Fibroblast of pulmonary artery (primary cell): ENCODE data around the gene FOXP1.
A peak's percentile ranks its signal among the peaks of the same experiment; 100 is the strongest.
"Not testable (repeated sequence)": the region's sequence is repeated elsewhere in the genome, so short reads cannot be mapped to it uniquely, and the experiment has no call there.

Experiments
- DNase-seq: peaks from one replicate; pipeline ENCODE4 v3.0.0-alpha.2; 2010; ENCODE audit warnings: low read depth
- H3K4me3 ChIP-seq: replicated peaks from 2 replicates; pipeline ENCODE4 v1.5.1; 2011; ENCODE audit warnings: low read depth, mild to moderate bottlenecking, control low read depth, low read length, moderate library complexity
- TF ChIP-seq, protein P1 (sequence below): IDR thresholded peaks from 2 replicates; pipeline ENCODE4 v1.5.1; 2011; ENCODE audit warnings: mild to moderate bottlenecking, control low read depth, low read length, inconsistent platforms; ENCODE audit errors: missing control alignments

FOXP1 gene

DNA sequence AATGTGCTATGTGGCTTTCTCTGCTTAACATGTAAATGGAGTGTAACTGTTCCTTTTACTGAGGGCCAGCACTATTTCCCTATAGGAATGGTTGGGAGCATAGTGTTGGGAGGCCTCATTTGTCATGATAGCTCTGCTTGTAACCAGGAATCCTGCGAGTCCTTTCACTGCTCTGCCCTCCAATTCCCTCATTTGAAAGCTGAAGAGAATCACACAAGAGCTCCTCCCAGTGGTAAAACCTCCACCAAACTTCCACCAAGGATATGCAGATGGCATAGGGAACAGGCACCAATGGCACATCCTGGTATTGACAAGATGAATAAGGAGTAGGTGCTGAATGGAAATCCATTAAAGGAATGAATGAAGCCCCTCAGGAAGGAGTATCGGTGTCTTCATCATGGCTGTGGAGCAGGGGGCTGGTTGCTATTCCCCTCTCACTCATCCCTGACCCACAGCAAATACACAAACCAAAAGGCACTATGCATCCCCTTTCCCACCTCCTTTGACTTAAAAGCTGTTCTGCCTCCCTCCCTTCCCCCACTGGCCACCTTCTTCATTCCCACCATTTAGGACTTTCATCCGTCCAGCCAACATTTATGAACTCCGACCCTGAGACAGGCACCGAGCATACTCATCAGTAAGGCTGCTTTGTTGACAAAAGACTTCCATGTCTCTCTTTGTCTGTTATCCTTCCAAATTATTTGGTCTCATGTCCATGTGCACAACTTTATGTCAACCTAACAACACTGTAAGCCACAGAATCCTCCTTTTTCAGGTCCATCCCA lies 560.8 kb downstream of the FOXP1 start:
- H3K4me3 ChIP-seq = no peak overlapping the region
- TF ChIP-seq, protein P1, sequence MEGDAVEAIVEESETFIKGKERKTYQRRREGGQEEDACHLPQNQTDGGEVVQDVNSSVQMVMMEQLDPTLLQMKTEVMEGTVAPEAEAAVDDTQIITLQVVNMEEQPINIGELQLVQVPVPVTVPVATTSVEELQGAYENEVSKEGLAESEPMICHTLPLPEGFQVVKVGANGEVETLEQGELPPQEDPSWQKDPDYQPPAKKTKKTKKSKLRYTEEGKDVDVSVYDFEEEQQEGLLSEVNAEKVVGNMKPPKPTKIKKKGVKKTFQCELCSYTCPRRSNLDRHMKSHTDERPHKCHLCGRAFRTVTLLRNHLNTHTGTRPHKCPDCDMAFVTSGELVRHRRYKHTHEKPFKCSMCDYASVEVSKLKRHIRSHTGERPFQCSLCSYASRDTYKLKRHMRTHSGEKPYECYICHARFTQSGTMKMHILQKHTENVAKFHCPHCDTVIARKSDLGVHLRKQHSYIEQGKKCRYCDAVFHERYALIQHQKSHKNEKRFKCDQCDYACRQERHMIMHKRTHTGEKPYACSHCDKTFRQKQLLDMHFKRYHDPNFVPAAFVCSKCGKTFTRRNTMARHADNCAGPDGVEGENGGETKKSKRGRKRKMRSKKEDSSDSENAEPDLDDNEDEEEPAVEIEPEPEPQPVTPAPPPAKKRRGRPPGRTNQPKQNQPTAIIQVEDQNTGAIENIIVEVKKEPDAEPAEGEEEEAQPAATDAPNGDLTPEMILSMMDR = peak; percentile 25
- DNase-seq = no peak

DNA sequence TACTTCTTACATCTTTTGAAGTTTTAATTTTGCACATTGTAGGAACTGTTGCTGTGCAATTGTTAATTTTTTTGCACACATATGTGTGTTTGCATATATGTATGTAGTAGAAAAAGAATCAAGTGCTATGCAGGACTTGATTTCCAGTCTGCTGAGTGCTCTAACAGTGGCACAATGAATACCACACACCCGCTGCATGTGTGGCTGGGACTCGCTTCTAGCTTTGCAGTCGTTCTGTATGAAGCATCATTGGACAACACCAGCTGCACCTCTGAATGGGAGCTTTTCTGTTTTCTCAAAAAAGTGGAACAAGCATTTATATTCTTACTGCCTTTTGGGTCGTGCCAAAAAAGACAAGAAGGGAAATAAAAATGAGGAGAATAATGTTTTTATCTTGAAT lies 564.7 kb downstream of the FOXP1 start:
- TF ChIP-seq, protein P1 = no peak
- no peak overlapping the region for H3K4me3 ChIP-seq
- no peak for DNase-seq

DNA sequence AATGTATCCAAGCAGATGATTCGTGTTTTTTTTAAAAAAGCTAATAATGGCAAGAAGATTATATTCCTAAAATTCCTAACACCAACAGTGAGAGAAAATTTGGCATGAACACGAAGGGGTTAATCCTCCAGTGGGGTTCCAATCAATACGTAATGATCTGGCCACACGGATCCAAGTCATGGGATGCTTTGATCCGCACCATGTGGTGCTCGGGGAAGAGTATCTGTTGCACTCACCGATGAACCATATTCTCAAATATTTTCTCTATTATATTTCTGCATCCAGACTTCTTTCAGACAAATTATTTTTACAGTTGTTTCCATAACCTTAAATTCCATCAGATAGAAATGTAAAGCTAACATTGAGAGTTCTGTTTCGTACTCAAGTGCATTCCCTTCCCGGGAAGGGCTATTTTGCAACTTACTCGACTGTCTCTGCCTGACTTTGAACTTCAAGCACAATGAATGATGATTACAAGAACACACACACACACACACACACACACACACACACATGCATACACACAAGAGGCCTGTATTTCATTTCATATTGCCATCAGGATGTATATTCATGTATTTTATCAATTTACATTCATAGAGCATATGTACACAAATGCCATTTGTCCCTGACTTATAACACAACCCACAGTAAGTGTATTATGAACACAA lies 567.2 kb downstream of the FOXP1 start:
- H3K4me3 ChIP-seq = no peak overlapping the region
- peak; percentile 36 for DNase-seq
- TF ChIP-seq, protein P1 = no peak

DNA sequence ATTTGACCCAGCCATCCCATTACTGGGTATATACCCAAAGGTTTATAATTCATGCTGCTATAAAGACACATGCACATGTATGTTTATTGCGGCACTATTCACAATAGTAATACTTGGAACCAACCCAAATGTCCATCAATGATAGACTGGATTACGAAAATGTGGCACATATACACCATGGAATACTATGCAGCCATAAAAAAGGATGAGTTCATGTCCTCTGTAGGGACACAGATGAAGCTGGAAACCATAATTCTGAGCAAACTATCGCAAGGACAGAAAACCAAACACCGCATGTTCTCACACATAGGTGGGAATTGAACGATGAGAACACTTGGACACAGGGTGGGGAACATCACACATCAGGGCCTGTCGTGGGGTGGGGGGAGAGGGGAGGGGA lies 568.9 kb downstream of the FOXP1 start:
- H3K4me3 ChIP-seq, DNase-seq: not testable (repeated sequence)

DNA sequence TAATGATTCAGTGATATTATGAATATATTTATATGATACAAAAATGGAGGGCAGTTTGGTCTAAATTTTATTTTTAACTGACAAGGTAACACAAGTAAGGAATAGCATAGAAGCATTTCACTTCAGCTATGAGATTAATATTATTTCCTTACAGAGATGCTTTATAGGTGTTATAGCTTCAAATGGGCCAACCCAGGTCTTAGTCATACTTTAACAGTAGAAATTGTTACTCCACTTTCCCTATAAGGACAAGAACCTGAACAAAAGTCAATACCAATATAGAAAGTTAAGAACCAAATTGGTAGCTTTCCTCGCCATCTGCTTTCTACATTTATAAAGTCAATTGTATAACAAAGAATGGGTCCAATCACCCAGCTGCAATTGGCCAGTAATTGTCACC lies 570.6 kb downstream of the FOXP1 start:
- TF ChIP-seq, protein P1 = no peak
- no peak overlapping the region for H3K4me3 ChIP-seq
- no peak for DNase-seq

DNA sequence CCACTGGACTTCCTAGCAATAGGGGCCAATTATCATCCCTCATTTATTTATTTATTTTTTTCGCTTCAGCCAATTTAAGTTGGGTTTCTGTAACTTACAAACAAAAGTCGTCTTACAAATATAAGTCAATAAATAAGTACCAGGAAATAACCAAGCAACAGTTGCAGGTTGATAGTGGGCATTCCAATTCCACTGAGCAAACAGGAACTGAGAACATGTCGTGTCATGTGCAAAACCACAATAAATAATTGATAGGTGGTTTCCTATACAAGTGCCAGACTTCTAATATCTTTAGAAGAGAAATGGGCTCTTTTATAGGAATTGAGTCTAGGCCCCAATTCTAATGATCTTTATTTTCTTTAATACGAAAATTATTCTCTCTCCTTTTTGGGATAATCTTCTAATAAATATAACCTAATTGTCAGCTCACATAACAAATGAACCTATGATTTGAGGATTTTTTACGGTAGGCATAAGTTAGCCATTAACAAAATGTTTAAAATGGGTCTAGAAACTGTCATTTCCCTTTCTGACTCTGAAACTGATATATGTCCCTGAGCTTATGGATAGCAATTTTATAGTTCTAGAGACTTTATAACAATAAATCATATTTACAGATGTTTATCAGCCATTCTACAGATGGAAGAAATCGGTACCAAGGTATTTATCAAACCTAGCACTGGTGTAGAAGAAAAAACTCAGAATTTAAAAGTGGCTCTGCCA lies 571.8 kb downstream of the FOXP1 start:
- TF ChIP-seq, protein P1 = no peak
- no peak for DNase-seq
- H3K4me3 ChIP-seq = no peak overlapping the region

DNA sequence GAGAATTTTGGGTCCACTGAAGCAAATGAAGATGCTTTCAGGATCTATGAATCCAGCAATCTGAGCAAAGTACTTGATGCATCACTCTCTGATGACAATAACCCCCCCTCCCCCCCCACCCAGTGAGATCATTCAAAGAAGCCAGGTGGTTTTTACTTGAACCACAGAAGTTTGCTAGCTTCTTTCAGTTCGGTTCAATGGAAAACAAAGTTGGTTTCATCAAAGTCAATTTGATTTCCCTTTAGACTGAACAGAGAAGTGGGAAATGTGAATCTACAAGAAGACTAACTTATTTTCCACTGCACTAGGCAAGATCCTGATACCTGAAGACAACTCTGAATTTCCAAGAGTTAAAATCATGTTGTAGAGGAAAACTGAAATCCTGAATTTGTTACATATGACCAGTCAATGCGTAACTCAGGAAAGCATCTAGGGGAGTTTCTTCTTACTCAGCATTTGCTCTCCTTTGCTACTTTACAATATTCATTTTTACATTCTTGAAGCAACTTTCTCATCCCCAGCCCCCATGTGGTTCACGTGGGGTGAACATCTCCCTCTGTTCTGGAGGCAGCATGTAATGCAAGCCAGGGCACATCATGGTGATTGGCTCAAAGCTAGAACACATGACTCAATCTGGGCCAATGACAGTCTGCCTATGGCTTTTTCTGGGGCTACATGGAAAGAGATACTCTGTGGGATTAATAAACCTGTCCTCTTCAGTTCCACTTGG lies 572.6 kb downstream of the FOXP1 start:
- TF ChIP-seq, protein P1 = no peak
- no peak for DNase-seq

More for the DNA sequence above, 572.6 kb downstream of the FOXP1 start:
- H3K4me3 ChIP-seq = no peak overlapping the region
